DMS53 treated with DMSO at 0.1 percent for 48 hours (cell line): ENCODE measurements around the gene MYT1.
"Not testable (repeated sequence)": the region's sequence is repeated elsewhere in the genome, so short reads cannot be mapped to it uniquely, and the experiment has no call there.

Experiments
- DNase-seq: peaks from one replicate; lab custom pipeline; 2025; ENCODE audit not compliant: unreplicated experiment; lab: John Stamatoyannopoulos, UW

The MYT1 gene

DNA sequence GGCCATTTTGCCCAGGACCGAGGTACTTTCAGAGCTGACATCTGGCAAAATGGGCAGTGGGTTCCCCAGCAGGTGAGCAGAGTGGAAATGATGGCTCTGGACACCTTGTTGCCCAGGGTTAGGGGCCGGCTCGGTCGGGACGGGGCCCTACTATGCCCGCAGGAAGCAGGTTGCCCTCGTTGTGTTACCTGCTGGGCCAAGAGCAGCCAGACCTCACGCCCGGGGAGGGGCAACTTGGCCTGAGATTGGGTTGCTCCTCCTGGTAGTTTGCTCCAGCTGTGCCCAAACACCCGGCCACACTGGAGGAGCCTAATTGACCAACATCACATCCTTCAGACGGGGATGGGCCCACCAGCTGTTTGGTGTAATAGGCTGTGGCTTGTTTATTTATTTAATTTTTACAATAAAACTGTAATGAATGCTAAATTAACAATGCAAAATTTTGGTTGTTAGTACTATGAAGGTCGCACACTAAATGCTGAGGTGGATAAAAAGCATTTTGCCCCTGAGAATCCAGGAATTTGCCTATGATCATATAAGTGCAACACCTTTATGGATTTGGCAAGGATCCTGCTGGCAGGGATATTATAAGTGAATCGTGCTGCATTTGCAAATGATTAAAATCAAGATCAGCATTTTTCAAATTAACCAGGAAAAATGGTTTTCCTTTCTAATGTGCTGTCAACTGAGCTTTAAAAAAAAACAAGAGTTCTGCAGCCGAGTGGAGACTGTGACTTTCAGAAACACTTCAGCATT, 64.7 kb downstream of the MYT1 start:
- no peak for DNase-seq

DNA sequence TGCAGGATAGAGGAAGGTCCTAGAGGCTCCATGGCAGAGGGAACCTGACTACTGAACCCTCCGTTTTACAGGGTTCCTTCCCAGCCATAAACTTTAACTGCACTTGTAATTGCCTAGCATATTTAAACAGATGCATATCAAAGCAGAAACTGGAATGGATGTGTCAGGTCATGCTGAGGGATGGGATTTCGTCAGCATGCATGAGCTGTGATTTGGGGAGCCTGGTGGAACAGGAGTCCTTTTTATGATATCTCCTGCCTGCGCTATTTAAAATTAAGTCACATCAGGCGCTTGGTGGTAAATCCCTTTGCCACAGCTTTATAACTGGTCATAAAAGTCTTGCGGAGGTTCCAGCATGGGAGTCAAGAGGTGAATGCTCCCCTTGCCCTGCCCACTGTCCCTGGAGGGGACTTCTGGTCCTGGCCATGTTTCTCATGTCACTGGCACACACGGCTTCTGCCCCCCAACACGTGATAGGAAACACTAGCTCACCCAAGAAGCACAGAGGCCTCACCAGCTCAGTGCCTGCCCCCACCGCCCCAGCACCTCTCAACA, 65.3 kb downstream of the MYT1 start:
- no peak for DNase-seq

DNA sequence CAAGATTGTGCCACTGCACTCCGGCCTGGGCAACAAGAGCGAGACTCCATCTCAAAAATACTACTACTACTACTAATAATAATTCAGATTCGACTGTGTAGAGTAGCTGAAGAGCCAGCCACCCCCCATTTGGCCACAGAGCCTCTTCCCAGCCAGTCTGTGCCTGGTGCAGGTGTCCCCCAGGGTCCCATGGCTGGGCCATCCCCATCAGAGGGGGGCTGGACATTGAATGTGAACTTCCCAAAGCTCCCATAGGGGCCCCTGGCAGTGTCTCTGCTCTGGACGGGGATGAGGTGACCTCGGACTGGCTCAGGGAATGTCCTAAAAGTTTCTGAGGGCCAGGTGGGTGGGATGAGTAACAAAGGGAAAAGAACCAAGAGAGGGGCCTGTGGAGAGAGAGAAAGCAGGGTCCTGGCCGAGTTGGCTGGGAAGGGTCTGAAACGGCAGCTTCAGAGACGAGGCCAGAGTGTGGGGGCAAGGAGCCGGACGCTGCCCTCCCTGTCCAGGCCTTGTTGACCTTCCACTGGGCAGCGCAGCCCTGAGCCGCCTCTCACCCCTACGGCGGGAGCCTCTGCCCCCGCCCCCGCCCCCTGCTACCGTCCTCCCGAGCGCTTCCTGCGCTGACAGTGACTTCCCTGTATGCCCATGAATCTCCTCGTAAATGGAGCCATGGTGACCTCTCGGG, 66.4 kb downstream of the MYT1 start:
- no peak for DNase-seq

DNA sequence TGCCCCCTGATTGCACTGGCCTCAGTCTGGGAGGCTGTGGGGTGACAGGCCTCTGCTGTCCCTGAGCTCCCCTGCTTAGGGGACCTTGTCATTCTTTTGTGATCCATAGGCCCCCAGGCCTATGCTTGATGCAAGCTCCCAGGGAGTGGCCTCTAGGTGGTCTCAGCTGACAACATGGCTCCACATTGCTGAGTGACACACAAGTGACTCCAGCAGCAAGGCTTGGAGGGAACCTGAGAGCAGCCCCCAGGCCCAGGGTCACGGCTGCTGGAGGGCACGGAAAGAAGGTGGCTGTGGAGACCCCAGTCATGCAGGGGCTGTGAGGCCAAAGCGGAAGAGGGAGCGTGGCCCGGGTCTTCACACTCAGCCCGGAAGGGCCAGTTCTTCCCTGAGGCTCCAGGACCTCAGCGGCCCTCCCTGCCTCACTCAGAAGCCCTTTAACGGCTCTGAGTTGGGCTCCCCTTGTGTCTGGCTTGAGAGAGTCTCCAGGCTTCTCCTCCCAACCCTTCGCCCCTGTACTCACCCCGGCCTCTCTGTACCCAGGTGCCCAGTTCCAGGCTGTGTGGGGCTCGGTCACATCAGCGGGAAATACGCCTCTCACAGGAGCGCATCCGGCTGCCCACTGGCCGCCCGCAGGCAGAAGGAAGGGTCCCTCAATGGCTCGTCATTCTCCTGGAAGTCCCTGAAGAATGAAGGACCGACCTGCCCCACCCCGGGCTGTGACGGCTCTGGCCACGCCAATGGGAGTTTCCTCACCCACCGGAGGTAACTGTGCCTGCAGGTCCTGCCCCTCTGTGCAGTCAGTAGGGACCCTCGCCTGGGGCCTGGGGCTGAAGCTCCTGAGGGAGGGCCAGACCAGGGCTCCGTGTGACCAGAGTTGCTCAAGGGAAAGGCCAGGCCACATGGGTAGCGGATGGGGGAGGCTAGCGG, 67.6 kb downstream of the MYT1 start:
- DNase-seq: no peak

DNA sequence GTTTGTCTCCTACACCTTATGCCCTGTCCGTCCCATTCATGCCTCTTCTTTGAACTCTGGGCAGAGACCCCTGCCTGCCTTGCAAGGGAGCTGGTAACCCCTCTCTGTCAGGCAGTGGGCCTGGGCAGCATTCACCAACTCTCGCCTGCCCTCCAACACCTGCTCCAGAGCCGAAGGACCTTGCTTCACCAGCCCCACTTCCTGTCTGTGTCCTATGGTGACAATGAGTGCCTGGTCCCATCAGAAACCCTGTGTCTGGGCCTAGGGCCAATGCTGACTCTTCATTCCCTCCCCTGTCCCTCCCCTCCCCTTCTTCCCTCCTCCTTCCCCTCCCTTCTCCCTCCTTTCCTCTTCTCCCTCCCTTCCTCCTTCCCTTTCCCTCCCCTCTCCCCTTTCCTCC, 68.5 kb downstream of the MYT1 start:
- peak; percentile 53 for DNase-seq

DNA sequence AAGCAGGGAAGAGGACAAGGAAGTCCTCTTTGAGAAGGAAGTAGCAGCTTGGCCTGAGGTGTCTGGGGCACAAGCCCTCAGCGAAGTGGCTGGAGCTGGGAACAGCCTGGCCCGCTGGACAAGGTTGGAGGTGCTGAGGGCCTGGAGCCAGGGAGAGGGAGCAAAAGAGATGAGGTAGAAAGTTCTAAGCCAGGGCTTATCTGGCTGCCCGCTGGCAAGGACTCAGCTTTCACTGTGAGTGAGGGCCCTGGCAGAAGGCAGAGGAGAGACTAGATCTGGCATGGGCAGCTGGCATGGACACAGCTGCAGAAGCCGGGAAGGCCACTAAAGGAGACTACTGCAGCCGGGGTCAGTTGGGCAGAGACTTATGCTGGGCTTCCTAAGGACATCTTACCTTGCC, 69.5 kb downstream of the MYT1 start:
- DNase-seq: no peak

DNA sequence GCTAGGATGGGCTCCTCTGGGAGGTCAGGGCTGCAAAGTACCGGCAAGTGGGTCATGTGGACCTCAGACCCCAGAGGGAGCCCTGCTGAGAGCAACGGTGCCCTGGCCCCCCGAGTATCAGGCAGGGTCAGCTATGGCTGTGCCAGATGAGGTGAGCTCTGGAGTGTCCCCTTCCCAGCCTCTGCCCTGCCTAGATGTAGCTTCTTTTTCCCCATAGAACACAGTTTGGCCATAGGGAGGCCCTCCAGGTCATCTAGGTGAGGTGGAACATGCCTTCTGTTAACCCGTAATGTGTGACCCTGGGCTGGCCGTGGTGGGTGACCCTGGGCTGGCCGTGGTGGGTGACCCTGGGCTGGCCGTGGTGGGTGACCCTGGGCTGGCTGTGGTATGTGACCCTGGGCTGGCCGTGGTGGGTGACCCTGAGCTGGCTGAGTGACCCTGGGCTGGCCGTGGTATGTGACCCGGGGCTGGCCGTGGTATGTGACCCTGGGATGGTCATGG, 70.1 kb downstream of the MYT1 start:
- no peak for DNase-seq

DNA sequence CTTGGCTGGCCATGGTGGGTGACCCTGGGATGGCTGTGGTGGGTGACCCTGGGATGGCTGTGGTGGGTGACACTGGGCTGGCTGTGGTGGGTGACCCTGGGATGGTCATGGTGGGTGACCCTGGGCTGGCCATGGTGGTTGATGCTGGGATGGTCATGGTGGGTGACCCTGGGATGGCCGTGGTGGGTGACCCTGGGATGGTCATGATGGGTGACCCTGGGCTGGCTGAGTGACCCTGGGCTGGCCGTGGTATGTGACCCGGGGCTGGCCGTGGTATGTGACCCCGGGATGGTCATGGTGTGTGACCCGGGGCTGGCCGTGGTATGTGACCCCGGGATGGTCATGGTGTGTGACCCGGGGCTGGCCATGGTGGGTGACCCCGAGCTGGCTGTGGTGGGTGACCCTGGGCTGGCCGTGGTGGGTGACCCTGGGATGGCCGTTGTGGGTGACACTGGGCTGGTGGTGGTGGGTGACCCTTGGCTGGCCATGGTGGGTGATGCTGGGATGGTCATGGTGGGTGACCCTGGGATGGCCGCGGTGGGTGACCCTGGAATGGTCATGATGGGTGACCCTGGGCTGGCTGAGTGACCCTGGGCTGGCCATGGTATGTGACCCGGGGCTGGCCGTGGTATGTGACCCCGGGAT, 70.8 kb downstream of the MYT1 start:
- not testable (repeated sequence) for DNase-seq

DNA sequence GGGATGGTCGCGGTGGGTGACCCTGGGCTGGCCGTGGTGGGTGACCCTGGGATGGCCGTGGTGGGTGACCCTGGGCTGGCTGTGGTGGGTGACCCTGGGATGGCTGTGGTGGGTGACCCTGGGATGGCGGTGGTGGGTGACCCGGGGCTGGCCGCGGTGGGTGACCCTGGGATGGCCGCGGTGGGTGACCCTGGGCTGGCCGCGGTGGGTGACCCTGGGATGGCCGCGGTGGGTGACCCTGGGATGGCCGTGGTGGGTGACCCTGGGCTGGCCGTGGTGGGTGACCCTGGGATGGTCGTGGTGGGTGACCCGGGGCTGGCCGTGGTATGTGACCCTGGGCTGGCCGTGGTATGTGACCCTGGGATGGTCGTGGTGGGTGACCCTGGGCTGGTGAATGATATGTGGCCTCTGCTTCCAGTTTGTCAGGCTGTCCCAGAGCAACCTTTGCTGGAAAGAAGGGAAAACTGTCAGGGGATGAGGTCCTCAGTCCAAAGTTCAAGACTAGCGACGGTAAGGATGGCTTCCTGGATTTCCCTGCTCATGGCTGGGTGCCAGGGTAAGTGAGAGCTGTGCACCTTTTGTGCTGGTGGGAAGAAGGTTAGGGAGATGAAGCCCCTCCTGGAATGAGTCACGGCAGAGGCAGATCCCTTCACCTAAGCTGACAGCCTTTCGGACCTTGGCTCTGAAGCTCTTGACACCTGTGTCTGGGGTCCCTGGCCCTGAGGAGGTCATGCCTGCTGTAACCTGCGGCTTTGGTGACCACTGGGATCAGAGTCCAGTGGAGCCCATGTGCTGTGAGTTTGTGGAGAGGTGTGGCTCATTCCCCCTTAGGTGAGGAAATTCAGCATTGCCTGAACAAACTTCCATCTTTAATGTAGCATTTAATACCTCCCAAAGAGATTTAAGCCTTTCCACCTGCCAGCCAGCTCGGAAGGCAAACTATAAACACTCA, 72.2 kb downstream of the MYT1 start:
- no peak for DNase-seq

DNA sequence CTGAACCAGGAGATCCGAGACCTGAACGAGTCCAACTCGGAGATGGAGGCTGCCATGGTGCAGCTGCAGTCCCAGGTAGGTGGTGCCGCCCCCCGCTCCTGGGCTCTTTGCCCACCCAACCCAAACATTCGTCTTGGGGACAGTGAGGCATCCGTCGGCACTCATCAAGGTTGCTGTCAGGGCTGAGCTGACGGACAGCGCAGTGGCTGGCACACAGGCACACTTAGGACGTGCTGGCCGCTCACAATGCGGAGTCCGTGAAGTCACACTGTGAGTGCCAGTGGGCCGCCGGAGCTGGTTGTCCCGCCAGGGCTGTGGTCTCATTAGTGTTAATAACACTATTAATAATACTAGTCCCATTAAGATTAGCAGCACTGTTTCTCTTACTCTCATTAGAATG, 73.1 kb downstream of the MYT1 start:
- DNase-seq: no peak

DNA sequence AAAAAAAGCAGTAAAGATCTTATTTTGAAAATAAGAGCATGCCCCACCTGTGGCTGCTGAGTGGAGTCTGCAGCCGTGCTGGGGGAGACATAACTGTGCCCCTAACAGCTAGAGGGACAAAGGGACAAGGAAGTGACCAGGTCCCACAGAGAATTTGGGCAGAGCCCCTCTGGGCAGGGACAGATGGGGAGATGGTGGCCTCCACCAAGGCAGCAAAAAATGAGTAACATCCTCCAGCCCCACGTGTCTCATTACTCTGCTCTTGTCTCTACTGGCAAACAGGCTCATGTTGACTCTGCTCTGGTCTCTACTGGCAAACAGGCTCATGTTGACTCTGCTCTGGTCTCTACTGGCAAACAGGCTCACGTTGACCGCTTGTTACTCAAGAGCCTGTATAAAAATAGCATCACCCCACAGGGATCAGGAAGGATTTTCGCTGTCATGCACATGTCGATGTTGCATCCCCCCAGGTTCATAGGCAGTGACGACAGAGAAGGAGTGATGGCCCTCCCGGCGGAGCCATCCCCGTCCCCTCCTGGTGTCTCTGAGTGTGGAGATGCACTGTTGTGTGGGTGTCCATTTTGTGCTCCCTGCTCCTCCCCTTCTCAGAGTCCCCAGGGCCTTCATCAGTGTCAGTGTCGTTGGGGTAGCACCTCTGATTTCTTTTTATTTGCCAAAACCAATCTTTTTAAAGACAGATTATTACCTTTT, 74.0 kb downstream of the MYT1 start:
- DNase-seq: no peak

DNA sequence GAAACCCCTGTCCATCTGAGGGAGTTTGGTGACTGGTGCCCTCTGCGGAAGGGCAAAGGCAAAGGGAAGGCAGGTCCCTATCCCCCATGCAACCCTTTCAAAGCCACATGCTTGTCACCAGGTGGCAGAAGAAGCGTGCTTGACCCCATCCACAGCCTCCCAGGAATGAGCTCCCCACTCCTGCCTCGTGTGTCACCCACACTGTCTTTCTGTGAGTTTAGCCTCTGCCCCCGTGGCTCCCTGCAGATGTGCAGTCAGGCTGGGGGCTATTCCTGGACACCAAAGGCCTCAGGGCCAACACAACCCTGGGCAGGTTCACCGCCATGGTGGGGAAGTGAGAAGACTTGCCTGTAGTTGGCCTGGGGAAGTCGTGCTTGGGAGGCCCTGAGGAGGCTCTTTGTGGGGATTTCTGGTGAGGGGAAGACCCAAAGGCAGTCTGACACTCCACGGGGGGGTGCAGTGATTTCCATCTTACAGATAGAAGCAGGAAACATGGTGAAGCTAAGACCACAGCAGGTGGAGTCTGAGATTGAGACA, 74.7 kb downstream of the MYT1 start:
- DNase-seq: no peak

DNA sequence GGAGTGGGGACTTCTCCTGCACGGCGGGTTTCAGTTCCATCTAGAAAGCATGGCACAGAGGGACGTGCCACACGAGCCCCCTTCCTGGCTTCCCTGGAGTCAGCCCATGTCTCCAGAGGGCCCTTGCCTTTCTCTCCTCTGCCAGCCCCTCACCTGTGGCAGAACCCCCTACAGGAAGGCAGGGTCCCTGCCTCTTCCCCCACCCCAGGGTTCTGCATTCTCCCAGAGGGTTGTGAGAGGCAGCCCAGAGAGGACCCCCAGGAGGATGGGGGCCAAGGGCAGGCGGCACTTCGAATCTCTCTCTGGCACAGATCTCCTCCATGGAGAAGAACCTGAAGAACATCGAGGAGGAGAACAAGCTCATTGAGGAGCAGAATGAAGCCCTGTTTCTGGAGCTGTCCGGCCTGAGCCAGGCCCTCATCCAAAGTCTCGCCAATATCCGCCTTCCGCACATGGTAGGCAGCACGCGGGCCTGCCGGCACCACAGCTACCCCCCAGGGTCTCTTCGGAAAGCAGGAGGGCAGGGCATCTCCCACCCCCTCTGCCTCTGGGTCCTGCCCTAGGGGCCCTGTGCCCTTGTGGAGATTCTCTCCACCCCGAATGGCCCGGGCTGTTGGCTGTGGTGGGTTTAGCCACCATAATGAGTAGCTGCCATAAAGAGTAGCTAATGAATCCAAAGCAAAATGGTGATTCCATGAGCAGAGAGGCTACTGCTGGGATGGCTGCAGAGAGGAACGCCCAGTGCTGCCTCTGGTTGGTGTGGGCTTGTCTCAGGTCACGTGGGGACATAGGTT, 75.4 kb downstream of the MYT1 start:
- no peak for DNase-seq

DNA sequence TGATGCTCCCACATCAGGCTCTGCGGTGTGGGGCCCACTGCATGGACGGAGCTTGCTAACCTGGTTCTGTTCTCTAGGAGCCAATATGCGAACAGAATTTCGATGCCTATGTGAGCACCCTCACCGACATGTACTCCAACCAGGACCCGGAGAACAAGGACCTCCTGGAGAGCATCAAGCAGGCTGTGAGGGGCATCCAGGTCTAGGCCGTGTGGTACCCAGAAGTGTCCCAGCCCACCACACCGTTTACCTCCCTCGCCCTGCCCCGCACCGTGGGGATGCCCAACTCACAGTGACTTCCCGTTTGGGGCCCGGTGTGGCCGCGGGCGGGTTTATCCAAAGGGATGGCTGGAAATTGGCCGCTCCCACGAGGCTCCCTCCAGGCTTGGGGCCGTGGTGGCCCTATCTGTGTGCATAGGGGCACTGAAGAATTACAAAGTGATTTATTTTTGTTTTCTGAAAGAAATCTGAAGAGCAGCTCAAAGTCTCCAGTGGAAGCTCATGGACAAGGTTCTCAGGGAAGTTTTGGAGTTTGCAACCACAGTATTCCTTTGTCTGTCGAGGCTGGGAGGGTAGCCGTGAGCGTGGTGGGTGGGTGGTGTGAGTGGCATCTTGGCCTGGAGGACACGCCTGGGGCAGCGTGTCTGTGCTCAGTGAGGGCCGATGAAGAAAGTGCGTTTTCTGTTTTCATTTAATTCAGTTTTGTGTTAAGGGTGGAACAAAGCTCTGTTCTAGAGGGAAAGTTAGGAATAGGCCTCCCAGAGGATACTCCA, 76.2 kb downstream of the MYT1 start:
- DNase-seq: no peak

DNA sequence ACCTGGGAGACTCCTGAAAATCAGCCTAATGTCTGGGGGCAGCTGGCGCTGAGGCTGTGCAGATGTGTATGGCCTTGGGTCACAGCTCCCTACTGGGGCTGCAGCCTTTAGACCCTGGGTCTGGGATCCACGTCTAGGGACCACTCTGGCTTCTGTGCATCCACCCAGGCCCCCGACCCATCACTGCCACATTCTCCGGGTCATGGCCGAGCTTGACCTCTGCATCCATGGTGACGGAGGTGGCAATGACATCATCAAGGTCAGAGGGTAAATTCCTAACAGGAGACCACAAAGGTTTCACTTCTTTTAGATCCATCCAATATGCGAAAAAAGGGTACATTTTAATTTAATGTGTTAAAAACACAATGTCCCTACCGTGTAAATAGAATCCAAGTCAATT, 76.8 kb downstream of the MYT1 start:
- DNase-seq: no peak

DNA sequence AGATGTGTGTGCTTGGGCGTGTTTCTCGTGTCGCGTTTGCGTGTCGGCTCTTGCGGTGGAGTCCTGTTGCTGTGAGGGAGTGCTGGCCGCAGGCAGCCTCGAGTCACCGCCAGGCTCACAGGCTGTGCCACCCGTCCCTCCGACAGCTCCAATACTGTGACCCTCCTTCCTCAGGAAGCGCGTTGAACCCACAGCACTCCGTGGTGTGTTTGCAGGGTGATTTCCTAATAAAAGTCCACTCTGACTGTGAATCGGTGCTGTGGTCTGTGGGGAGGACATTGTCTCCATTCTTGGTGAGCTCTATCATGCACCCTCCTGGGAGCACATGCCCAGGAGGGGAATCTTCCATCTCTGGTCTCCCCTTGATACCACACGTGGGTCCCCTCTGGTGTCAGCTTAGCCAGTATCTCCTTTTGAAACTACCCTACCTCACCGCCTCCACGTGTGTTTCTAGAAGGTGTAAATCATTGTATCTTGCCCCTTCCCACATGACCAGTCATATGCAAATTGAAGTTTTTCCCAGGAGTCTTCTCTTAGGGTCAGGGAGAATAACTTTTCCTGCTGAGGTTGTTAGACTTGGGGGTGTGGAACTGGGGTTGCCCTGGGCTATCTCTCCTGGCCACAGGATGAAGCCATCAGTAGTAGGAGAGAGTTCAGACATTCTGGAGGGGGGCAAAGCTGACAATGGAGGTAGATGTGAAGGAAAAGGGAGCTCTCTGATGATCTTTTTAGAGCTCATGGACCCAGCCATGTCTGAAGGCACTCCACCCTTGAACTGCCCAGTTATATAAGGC, 77.9 kb downstream of the MYT1 start:
- no peak for DNase-seq
